Stimulated activated memory B cell treated with anti-CD40 and anti-IgM and Interleukin-4, amounts not matched to agents 10 μg/mL and 1 μg/mL and 100 μg/mL, for 72 hours (primary cell): ENCODE data around the gene LTBP2.

Experiments
- ATAC-seq: fragments of 150-1000 bp; cut with Tn5 transposase; 2 replicates; pipeline ENCODE4 v1.10.0; 2021
- H3K27ac Mint-ChIP-seq: one replicate; pipeline ENCODE4 v1.8.0; 2022; ENCODE audit warnings: mild to moderate bottlenecking, mixed read lengths
- H3K27me3 Mint-ChIP-seq: one replicate; pipeline ENCODE4 v1.8.0; 2022; ENCODE audit warnings: mixed read lengths
- H3K36me3 Mint-ChIP-seq: one replicate; pipeline ENCODE4 v1.8.0; 2022; ENCODE audit warnings: mixed read lengths
- H3K4me1 Mint-ChIP-seq: one replicate; pipeline ENCODE4 v1.8.0; 2022; ENCODE audit warnings: mixed read lengths
- H3K4me3 Mint-ChIP-seq: one replicate; pipeline ENCODE4 v1.8.0; 2022; ENCODE audit warnings: mild to moderate bottlenecking, moderate library complexity, mixed read lengths
- H3K9me3 Mint-ChIP-seq: one replicate; pipeline ENCODE4 v1.8.0; 2022; ENCODE audit warnings: mixed read lengths

LTBP2 gene

DNA sequence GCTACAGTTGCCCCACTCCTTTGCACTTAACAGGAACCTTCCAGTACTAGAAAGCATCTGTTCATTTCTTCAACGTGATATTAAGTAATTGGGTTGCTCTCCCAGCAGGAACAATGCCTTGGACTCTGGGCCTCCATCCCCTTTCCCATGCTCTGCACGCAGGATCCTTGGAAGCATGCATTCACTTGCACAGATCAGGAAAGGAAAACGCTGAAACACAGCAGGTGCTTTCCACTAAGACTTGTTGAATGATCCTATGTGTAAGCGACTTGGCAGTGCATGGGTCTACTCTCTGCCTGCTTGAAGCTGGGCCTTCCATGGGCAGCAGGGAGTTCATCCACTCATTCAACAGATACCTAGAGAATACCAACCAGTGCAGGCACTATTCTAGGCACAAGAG lies 2.3 kb downstream of the LTBP2 start:
- peaks cover 27% of the 10 kb centered on the region for H3K4me1 Mint-ChIP-seq
- no peak overlapping the region for H3K27ac Mint-ChIP-seq
- H3K27me3 Mint-ChIP-seq: peaks cover 24% of the 10 kb centered on the region
- no peaks in the 10 kb centered on the region for H3K9me3 Mint-ChIP-seq
- no peak for ATAC-seq
- H3K36me3 Mint-ChIP-seq: no peaks in the 10 kb centered on the region
- H3K4me3 Mint-ChIP-seq: no peak overlapping the region

DNA sequence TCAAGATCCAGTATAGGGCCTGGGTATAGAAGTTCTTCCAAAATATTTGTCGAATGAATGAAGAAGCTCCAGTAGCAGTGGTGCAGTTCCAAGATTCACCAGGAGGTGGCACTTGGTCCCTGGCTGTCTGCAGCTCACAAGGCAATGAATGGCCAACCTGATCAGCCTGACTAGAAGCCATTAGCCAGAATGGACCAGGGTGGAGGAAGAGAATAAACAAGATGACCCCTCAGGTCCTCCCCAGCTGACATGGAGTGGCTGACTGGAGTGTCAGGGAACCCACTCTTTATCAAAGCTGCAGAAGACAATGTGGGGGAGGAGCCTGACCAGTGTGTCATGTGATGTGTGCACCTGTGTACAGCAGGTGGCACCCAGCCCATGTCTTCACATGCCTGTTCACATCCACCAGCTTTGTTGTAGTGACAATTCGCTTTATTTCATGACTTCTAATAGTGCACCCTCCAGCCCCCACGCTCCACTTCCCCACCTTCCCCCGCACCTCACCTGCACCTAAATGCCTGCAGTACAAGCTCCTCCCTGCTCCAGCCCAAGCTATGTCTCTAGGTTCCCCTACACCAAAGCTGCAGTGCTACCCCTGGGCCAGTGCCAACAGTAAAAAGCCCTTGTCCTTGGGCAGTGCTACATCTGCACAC lies 3.0 kb downstream of the LTBP2 start:
- no peaks in the 10 kb centered on the region for H3K9me3 Mint-ChIP-seq
- H3K4me3 Mint-ChIP-seq: no peak overlapping the region
- no peak overlapping the region for H3K27ac Mint-ChIP-seq
- peak; percentile 66 for ATAC-seq
- no peaks in the 10 kb centered on the region for H3K36me3 Mint-ChIP-seq
- H3K4me1 Mint-ChIP-seq: peaks cover 21% of the 10 kb centered on the region
- peaks cover 17% of the 10 kb centered on the region for H3K27me3 Mint-ChIP-seq

DNA sequence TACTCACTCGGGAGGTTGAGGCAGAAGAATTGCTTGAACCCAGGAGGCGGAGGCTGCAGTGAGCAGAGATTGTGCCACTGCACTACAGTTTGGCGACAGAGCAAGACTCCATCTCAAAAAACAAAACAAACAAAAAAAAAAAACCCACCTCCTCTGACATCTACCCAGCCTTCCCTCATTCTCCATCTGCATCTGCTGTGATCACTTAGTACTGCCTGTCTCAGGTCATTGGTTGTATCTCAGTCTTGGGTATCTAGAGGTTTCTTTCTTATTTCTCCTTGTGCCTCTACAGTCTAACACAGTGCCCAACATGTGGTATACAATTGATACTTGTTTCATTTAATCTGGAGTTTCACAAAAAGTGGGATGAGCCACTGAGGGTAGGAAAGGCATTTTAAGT lies 5.3 kb downstream of the LTBP2 start:
- H3K27me3 Mint-ChIP-seq: peaks cover 17% of the 10 kb centered on the region
- no peaks in the 10 kb centered on the region for H3K36me3 Mint-ChIP-seq
- no peaks in the 10 kb centered on the region for H3K9me3 Mint-ChIP-seq
- no peak overlapping the region for H3K4me3 Mint-ChIP-seq
- no peak overlapping the region for H3K27ac Mint-ChIP-seq
- no peak for ATAC-seq
- H3K4me1 Mint-ChIP-seq: peaks cover 14% of the 10 kb centered on the region

DNA sequence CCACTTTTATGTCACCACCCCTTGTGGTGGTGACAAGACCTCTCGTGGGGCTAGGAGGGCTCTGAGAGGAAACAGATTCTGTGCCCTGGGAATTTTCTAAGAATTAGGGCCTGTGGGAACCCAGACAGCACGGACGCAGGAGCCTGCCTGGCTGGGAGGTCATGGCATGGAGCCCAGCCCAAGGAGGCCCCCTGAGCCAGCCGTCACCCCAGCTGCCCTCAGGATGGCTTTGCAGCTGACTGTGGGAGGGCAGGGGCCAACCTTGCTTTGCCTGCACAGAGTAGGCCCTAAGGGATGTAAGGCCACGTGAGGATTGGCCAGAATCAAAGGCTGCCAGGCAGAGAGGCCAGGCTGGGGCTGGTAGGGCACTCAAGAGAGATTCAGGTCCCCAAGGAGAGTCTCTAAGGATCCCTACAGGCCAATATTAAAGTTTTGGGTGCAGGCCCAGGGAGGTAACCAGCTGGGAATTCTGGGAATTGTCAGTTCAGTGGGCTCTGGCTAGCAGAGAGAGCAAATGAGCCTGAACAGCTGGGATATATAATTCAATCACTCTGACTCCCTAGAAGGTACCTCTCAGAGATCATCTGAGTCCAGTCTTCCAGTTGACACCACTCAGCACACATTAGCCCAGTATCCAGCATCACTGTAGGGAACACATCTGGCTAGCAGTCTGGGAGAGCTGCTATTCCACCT lies 6.4 kb downstream of the LTBP2 start:
- H3K4me1 Mint-ChIP-seq: peaks cover 14% of the 10 kb centered on the region
- no peak overlapping the region for H3K27ac Mint-ChIP-seq
- H3K4me3 Mint-ChIP-seq: no peak overlapping the region
- no peaks in the 10 kb centered on the region for H3K36me3 Mint-ChIP-seq
- no peaks in the 10 kb centered on the region for H3K9me3 Mint-ChIP-seq
- no peak for ATAC-seq
- peaks cover 12% of the 10 kb centered on the region for H3K27me3 Mint-ChIP-seq

- no peak for ATAC-seq
- H3K9me3 Mint-ChIP-seq: no peaks in the 10 kb centered on the region
- no peaks in the 10 kb centered on the region for H3K36me3 Mint-ChIP-seq
- no peak overlapping the region for H3K27ac Mint-ChIP-seq
- peaks cover 12% of the 10 kb centered on the region for H3K4me1 Mint-ChIP-seq
- no peak overlapping the region for H3K4me3 Mint-ChIP-seq
- H3K27me3 Mint-ChIP-seq: peaks cover 8% of the 10 kb centered on the region
Observed at GRCh38 chr14:74604911-74605310, 7.1 kb downstream of the LTBP2 start.

GRCh38 chr14:74604157-74604556 lies 7.9 kb downstream of the LTBP2 start:
- Mint-ChIP-seq H3K4me3 (no peak overlapping the region), H3K9me3 (no peaks in the 10 kb centered on the region), H3K27ac (no peak overlapping the region), H3K4me1 (peaks cover 5% of the 10 kb centered on the region), H3K27me3 (peaks cover 8% of the 10 kb centered on the region), H3K36me3 (no peaks in the 10 kb centered on the region)
- ATAC-seq: no peak

DNA sequence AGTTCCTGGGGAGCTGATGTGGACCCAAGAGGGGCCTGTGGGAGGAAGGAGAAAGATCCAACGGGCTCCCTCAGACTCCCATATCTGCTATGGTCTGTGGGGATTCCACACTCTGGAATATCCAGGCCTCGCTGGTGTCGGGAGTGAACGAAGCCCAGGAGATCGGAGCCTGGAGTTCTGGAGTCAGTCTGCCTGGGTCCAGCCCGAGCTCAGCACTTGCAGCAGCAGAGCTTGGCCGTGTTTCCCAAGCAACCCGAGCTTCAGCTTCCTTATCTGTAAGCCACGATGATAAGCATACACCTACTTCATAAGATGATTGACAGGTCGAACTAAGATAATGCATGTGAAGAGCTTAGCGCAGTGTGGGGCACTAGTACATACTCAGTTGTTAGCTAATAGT lies 10.1 kb downstream of the LTBP2 start:
- Mint-ChIP-seq H3K27ac (no peak overlapping the region), H3K4me1 (peaks cover 3% of the 10 kb centered on the region), H3K36me3 (no peaks in the 10 kb centered on the region), H3K27me3 (peaks cover 11% of the 10 kb centered on the region), H3K9me3 (no peaks in the 10 kb centered on the region), H3K4me3 (no peak overlapping the region)
- ATAC-seq: no peak

DNA sequence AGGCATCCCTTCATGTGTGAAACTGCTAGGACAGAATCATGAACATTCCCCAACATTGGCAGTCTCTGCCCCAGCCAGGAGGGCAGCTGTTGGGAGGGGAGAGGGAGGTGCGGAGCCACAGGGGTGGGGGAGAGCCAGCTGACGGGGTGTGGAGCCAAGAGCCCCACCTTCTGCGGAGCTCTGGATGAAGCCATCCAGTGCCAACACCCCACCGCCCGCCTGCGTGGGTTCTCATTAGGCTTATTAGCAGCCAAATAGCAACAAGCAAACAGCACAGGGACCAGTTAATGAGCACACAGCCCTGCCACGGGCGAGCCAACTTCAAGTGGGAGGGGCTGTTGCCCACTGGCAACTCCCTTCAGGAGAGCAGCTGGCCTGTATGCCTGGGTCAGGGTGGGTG lies 12.1 kb downstream of the LTBP2 start:
- Mint-ChIP-seq H3K4me3 (no peak overlapping the region), H3K27me3 (peaks cover 23% of the 10 kb centered on the region), H3K4me1 (peaks cover 11% of the 10 kb centered on the region), H3K36me3 (no peaks in the 10 kb centered on the region), H3K27ac (no peak overlapping the region), H3K9me3 (no peaks in the 10 kb centered on the region)
- ATAC-seq: no peak

GRCh38 chr14:74599321-74599761 lies 12.7 kb downstream of the LTBP2 start:
- Mint-ChIP-seq H3K36me3 (no peaks in the 10 kb centered on the region), H3K4me3 (no peak overlapping the region), H3K27me3 (peaks cover 23% of the 10 kb centered on the region), H3K4me1 (peaks cover 14% of the 10 kb centered on the region), H3K9me3 (no peaks in the 10 kb centered on the region), H3K27ac (no peak overlapping the region)
- ATAC-seq: no peak

DNA sequence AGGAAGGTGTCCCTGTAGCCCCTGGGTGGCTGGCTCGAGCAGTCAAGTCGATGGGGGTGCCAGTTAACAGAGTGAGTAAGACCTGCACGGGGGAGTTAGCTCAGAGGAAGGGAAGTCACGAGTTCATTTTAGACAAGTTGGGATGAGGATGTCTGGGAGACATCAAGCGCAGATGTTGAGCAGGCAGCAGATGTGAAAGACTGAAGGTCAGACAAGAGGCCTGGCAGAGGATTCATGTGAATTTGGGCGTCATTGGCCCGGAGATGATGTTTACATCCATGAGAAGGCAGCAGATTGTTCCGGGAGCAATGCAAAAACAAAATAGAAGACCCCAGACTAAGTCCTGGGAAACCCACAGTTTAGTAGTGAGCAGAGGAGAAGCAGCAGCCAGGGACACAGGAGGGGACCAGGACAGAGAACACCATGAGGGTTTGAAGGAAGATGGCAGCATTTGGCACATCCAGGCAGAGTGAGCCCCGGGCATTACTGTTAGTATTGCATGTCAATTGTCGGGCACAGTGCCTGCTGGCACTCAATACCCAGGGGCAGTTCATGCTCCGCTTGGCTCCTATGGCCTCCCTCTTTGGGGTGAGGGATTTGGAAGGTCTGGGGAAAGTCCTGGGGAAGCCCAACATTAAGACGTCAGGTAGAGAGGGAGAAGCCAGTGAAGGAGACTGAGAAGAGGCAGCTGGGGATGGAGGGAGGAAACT lies 15.1 kb downstream of the LTBP2 start:
- Mint-ChIP-seq H3K27ac (no peak overlapping the region), H3K36me3 (no peaks in the 10 kb centered on the region), H3K27me3 (peaks cover 15% of the 10 kb centered on the region), H3K4me1 (peaks cover 36% of the 10 kb centered on the region), H3K4me3 (no peak overlapping the region), H3K9me3 (no peaks in the 10 kb centered on the region)
- no peak for ATAC-seq

- Mint-ChIP-seq H3K27ac (no peak overlapping the region), H3K27me3 (peaks cover 15% of the 10 kb centered on the region)
Observed at GRCh38 chr14:74595006-74595735, 16.9 kb downstream of the LTBP2 start.

GRCh38 chr14:74594606-74595005 lies 17.4 kb downstream of the LTBP2 start:
- no peaks in the 10 kb centered on the region for H3K9me3 Mint-ChIP-seq
- no peak for ATAC-seq
- H3K27me3 Mint-ChIP-seq: peaks cover 15% of the 10 kb centered on the region
- no peaks in the 10 kb centered on the region for H3K36me3 Mint-ChIP-seq
- peak overlapping the region; percentile 50 for H3K27ac Mint-ChIP-seq
- H3K4me3 Mint-ChIP-seq: no peak overlapping the region
- H3K4me1 Mint-ChIP-seq: peaks cover 40% of the 10 kb centered on the region

More at GRCh38 chr14:74595006-74595735, 16.9 kb downstream of the LTBP2 start:
- Mint-ChIP-seq H3K4me3 (no peak overlapping the region), H3K4me1 (peaks cover 40% of the 10 kb centered on the region), H3K36me3 (no peaks in the 10 kb centered on the region), H3K9me3 (no peaks in the 10 kb centered on the region)
- ATAC-seq: no peak

DNA sequence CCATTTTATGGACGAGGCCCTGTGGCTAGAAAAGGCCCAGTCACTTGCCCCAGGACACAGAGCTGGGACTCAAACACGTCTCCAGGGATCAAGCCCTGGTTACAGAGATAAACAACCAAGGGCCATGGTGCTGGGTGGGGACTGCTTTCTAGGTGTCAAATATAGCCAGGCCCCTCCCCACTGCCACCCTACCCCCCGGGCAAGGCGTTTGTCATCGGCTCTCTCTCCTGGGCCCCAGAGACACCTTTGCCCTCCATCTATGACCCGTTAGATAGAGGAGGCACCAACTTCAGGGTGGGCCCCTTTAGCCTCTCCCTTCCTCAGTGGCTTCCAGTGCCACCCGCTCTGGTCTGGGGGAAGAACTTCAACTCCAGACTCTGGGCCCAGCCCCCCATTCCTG lies 18.0 kb downstream of the LTBP2 start:
- no peaks in the 10 kb centered on the region for H3K9me3 Mint-ChIP-seq
- peak overlapping the region; percentile 50 for H3K27ac Mint-ChIP-seq
- H3K36me3 Mint-ChIP-seq: no peaks in the 10 kb centered on the region
- no peak overlapping the region for H3K4me3 Mint-ChIP-seq
- H3K27me3 Mint-ChIP-seq: peaks cover 15% of the 10 kb centered on the region
- peaks cover 40% of the 10 kb centered on the region for H3K4me1 Mint-ChIP-seq
- ATAC-seq: no peak

DNA sequence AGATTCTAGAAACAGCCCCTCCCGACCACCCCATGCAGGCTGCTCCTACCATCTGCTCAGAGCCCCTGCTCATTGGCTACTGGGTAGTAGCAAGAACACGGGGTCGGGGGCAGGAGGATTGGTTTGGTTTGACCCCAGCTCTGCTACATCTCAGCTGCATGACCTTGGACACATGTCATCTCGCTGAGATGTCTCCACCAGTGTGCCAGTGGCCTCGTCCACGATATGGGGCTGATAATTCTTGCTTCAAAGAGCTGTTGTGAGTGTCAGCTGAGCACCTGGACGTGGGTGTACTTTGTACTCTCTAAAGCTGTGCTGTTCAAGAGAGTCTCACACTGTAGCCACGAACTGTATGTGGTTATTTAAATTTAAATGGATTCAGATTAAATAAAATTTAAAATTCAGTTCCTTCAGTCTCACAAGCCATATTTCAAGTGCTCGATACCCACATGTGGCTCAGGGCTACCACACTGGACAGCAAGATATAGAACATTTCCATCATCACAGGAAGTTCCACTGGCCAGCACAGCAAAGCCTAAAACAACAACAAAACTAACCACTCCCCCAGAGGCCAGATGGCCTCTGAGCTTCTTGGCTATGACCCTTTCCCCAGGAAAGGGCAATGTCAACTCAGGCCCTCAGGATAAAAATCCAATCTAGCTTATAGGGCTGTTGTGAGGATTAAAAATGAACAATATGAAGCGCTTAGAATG lies 18.6 kb downstream of the LTBP2 start:
- peak overlapping the region; percentile 7 for H3K4me3 Mint-ChIP-seq
- ATAC-seq: peak; percentile 55
- peak overlapping the region; percentile 66 for H3K27ac Mint-ChIP-seq
- H3K4me1 Mint-ChIP-seq: peaks cover 40% of the 10 kb centered on the region
- no peaks in the 10 kb centered on the region for H3K36me3 Mint-ChIP-seq
- H3K27me3 Mint-ChIP-seq: peaks cover 15% of the 10 kb centered on the region
- no peaks in the 10 kb centered on the region for H3K9me3 Mint-ChIP-seq
